Loucy (cell line): Measurements from ENCODE around the gene ADAMTS8.

Experiments
- CTCF ChIP-seq: fragments of 200-600 bp; sonication (generic); conservative IDR thresholded peaks from 2 replicates; pipeline ENCODE4 v1.5.1; 2014; ENCODE audit warnings: mild to moderate bottlenecking, antibody characterized with exemption, low read length
- EZH2phosphoT487 ChIP-seq: fragments of 200-600 bp; IDR thresholded peaks from 2 replicates; pipeline ENCODE4 v1.6.1; 2018; ENCODE audit warnings: antibody characterized with exemption, mild to moderate bottlenecking, moderate library complexity, borderline replicate concordance

GRCh38 chr11:130380778-130381177 lies 47.6 kb downstream of the ADAMTS8 start:
- TF ChIP-seq EZH2phosphoT487, result no peak
- no peak for TF ChIP-seq CTCF
